HG03342 (cell line): ENCODE data around the gene SNX33.
"Not testable (repeated sequence)": the region's sequence is repeated elsewhere in the genome, so short reads cannot be mapped to it uniquely, and the experiment has no call there.

Source experiments
- ATAC-seq: cut with Tn5 transposase; IDR thresholded peaks from one replicate; pipeline ENCODE4 v1.9.1; 2021; ENCODE audit warnings: mild to moderate bottlenecking, moderate library complexity; ENCODE audit not compliant: unreplicated experiment

The SNX33 gene, protein sequence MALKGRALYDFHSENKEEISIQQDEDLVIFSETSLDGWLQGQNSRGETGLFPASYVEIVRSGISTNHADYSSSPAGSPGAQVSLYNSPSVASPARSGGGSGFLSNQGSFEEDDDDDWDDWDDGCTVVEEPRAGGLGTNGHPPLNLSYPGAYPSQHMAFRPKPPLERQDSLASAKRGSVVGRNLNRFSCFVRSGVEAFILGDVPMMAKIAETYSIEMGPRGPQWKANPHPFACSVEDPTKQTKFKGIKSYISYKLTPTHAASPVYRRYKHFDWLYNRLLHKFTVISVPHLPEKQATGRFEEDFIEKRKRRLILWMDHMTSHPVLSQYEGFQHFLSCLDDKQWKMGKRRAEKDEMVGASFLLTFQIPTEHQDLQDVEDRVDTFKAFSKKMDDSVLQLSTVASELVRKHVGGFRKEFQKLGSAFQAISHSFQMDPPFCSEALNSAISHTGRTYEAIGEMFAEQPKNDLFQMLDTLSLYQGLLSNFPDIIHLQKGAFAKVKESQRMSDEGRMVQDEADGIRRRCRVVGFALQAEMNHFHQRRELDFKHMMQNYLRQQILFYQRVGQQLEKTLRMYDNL

DNA sequence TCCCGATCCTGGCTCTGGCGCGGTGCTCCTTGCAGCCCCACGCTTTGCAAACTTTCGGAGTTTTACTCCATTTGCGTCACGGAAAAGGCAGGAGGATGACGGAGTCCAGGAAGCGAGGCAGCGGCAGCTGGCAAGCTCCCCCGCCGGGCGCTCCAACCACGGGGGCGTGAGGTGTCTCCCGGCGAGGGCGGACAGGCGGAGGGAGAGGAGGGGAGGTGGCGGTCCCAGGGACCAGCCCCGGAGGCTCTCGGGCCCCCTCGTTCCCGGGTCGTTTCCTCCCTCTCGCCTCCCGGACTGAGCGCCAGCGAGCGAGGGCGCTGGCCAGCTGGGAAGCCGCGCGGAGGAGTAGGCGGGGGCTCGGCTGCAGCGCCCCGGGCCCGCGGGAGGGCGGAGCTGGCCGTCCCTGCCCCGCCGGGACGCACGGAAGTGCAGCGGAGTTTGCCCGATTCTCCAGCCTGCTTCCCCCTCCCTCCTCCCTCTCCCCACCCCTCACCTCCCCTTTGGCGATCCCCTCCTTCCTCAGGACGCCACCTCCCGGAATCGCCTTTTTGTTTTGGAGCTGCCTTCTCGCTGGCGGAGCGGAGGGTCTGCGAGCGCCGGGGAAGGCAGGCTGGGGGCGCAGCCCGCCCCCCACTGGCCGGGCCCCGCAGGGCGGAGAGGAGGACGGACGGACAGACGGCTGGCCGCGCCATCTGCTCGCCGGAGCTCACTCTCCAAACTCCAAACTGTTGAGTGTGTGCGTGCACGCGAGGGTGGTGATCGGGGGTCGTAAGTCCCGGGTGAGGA lies at the start of gene SNX33:
SNX33 (plus strand) TSS at position 543 of the 786 bp plus-strand sequence. CDS start 1,191 bp downstream, outside the sequence.
- ATAC-seq, result no peak

DNA sequence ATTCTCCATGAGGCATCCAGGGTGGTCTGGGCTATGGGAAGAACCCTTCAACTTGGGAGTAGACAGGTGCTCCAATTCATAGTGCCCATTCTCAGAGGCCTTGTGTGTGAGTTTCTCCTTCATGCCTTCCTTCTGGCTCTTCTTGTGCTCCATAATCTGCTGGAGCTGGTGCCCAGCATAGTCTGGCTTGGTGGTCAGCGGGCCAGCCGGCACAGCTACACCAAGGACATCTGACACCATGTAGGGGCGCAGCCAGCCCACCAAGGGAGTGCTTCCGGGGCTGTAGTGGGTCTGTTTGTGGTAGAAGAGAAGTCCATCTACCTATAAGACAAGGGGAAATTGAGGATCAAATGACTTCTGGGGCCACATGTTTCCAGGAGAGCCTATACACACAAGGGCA lies 49.4 kb upstream of the SNX33 start:
- no peak for ATAC-seq

DNA sequence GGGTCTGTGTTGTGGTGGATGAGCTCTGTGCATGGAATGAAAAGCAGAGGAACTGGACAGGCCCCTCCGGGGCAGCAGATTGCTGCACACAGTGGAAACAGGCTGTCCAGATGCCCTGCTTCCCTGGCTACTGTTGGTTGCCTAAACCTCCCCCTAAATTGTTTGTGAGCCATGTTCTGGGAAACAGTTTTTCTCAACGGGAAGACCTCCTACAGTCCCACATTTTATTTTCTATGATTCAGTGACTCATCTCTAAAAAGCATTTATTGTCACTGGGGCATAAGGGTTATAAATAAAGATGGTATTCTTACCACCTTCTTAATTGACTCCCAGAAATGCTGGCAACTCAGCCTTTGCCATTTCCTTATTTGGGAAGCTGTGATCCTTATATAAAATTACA lies 48.3 kb upstream of the SNX33 start:
- ATAC-seq, result no peak

DNA sequence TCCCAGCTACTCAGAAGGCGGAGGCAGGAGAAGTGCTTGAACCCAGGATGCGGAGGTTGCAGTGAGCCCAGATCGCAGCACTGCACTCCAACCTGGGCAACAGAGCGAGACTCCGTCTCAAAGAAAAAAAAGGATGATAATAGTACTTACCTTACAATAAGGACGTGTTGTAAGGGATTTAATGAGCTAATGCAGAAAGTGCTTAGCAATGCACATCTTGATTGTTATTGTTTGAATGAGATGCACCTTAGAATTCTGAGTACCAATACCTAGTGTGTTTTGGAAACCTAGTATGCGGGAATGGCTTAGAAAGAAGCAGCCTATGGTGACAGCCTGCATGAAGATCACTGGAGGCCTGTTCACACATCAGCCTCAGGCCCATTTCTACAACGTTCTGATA lies 41.7 kb upstream of the SNX33 start:
- ATAC-seq, result no peak

DNA sequence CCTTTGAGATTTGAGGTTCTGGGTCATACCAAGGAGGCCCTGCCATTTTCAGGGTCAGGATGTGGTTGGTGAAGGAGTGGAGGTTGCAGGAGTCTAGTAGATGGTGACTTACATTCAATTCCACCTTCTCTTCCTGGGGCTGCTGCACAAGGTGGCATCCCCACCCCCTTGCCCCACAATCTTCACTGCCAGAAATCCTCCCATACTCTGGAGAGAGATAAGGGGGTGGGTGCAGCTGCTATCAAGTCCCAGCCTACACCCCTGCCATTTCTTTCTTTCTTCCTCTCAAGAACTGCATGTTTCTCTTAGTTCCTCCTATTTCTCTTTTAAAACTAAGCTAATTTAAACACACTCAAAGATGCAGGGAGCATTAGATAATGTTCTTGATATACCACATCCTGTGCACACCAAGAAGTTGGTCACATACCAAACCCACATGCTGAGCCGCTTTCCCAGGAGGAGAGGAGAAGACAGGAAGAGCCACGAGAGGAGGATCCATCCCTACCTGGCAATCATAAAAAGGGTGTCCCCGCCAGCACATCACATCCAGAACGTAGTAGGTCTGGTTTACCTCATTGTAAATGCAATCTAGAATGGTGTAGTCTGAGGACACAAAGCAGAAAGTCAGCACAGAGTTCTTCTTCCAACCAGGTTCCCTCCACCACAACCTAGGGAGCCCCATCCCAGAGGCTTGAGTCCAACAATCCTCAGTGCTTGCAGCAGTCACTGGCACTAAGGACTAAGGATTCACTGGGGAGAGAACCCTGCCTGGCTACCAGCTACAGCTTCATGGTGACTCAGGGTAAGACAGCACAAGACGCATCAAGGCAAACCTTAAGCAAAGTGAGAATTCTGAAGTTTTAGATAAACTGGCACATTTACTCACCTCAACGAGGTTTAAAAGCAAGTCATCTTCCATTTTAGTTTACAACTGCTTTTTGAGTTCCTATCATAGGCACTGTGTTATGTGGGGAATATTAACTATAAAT lies 40.7 kb upstream of the SNX33 start:
- ATAC-seq, result no peak

DNA sequence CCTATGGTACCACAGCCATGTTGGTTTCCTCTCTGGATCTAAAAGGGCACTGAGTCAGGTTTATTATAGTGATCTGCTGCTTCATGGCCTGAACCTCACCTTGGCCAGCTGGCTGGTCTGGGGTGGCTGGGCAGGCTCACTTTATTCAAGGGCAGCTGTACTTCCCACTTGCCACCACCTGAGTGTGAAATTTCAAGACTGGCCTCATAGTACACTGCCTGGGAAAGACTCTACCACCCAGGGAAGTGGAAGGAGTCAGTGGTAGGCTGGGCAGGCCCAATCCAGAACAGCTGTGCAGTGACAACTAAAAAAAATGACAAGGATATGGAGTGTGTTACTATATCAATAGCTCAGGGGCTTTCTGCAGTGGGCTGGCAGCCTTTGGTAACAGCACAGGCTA lies 30.9 kb upstream of the SNX33 start:
- ATAC-seq, result no peak

DNA sequence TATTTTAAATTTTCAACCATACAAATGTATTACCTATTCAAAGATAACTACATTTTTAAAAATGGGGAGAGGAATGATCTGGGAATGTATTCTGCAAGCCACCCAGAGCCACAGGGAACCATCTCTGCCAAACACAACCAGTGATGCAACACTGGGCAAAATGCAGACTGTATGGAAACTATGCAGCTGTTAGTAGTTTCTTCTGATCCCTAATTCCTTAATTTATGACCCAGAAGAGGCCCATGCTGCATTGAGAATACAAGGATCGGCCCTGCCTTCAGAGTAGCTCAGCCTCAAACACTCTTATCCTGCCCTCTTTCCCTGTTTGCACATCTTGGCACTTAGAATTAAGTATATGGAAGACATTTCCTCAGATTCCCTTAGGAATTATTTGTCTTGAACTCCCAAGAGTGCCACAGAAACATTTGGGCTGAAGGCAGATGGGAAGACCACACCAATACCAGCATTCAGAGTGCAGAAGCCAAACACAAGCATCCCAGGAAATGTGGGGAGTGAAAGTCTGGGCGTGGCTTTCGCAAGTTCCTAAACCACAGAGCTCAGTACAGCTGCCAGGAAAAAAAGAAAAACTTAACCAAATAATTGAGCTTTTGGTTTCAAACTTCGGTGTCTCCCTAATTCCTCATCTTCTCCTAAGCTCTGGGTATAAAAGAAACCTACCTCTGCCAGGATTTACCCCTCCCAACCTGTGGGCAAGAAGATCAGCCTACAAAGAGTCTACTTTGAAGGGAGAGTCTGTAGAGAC lies 27.5 kb upstream of the SNX33 start:
- no peak for ATAC-seq

DNA sequence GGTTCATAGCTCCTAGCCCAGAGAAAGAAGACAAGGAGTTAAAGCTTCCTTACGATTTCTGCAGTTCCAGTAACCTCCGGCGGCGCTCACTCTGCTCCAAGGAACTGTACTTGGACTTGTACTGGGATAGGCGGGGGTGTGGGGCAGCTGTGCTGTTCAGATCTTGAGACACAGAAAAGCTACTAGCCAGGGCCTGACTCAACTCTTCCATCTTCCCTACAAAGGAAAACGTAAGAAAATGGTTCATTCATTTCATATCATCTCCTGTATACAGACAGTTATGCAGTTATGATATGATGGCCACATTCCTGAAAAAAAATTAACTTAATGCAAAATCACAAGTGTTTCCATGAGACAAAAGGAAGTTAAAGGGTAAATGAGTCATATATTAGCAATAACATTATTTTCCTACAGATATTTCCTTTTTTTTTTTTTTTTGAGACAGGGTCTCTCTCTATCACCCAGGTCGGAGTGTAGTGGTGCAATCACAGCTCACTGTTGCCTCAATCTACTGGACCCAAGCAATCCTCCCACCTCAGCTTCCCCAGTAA lies 26.8 kb upstream of the SNX33 start:
- no peak for ATAC-seq

DNA sequence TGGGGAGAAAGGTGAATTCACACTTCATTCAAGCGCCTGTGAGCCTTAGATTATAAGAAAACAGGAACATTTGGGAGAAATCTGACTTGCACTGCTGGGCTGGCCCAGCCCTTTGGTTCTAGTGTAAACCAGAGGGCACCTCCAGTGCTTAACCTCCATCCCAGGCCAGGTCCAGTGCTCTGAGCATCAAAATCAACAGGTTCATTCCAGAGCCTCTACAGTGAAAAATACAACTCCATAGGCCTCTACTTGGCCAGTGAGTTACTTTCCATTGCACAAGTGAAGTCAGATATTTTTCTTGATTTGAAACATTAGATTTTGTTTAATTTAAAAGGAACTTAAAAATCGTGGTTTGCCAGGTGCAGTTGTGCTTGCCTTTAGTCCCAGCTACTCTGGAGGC lies 25.2 kb upstream of the SNX33 start:
- no peak for ATAC-seq

DNA sequence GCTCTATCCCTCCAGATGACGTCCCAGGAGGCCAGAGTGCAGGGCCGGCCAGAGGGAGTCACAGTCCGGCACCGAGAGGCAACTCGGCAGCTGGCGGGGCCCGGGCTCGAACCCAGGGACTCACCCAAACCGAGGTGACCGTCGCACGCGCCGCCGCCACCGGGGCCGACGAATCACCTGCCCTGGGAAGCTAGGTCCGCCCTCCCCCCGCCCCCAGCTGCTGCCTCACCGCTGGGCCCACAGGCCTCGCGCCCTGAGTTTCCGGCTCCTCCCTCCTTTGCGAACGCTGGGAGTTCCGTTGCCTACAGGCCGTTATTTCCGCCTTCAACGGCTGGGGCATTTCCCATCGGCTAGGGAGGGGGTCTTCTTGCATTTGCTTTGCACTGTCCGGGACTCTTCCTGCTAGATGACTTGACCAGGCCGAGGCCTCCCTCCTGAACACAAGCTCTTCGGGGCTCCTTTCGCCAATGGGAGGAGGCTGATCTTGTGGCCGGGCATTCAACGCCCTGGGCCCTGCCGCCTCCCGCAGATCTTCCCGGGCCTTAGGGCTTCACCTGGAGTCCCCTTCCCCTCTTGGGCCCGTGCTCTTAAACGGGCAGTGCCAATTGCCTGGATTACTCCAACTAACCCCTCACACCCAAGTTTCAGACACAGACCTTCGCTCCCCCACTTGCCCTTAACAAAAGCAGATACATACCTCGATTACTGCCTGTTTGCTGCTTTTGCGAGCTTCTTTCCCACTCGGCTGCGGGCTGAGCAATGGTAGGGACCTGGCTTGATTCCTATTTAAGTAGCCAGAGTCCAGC lies 22.0 kb upstream of the SNX33 start, which contains the start of gene SNUPN:
SNUPN (minus strand) TSS at position 184 of the 806 bp plus-strand sequence. CDS start 4,674 bp downstream, outside the sequence.
- peak; percentile 72 for ATAC-seq

DNA sequence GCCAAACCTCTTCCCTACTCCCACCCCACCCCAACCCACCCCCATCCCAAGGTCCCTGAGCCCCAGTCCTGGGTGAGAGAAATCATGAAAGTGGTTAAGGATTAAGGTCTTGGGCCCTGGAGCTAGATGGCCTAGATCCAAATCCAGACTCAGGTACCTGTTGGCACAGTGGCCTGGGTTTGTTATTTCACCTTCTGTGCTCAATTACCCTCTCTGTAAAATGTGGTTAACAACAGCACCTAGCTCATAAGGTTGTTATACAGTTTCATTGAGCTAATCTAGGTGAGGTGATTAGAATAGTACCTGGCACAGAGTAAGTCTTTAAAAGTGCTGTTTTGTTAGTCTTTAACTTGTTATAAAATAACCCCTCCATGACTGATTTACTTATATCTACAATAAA lies 15.8 kb upstream of the SNX33 start:
- no peak for ATAC-seq

DNA sequence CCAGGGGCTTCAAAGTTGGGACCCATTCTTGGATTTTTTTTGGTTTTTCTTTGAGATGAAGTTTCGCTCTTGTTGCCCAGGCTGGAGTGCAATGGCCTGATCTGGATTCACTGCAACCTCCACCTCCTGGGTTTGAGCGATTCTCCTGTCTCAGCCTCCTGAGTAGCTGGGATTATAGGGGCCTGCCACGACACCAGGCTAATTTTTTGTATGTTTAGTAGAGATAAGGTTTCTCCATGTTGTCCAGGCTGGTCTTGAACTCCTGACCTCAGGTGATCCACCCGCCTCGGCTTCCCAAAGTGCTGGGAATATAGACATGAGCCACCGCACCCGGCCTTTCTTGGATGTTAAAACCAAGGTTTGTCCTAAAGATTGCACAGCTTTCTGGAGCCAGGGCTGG lies 13.8 kb upstream of the SNX33 start:
- ATAC-seq, result not testable (repeated sequence)

DNA sequence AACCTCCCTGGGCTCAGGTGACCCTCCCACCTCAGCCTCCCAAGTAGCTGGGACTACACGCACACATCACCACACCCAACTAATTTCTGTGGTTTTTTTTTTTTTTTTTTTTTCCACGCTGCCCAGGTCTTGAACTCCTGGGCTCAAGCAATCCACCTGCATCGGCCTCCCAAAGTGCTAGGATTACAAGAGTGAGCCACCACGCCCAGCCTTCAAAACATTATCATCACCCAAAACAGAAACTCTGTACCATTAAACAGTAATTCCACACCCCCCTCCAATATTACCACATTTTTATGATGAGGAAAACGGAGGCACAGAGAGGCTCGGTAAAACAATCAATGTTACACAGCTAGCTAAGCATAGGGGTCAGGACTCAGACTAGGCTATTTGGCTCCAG lies 11.7 kb upstream of the SNX33 start:
- ATAC-seq, result no peak

DNA sequence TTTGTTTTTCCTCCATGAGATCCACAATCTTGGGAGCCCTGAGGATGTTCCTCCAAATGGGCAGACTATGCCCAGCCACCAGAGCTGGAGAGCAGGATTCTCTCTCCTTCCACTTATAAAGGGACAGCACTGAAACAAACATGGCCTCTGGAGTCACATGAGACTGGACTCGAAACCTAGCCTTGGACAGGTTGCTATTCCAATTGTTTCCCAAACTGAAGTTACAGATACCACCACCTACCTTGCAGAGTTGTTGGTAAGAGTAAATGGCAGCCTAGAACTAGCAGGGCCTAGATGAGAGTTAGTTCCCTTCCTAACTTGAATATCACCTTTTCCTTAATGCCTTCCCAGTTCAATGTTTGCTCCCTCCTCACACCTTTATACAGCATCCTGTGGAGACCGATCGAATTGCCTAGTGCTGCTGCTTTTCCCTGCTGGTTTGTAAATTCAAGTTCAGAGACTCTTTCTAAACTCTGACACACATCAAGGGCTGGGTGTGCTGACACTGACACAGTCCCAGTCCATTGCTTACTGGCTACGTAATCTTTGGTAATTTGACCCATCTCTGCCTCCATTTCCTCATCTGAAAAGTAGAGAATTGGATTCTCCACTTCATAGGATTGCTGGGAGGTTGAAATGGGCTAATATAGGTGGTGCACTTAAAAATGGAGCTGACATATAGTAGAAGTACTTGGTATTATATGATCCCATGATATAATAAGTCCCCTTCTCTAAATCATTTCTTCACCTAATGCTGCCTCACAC lies 10.3 kb upstream of the SNX33 start:
- no peak for ATAC-seq

DNA sequence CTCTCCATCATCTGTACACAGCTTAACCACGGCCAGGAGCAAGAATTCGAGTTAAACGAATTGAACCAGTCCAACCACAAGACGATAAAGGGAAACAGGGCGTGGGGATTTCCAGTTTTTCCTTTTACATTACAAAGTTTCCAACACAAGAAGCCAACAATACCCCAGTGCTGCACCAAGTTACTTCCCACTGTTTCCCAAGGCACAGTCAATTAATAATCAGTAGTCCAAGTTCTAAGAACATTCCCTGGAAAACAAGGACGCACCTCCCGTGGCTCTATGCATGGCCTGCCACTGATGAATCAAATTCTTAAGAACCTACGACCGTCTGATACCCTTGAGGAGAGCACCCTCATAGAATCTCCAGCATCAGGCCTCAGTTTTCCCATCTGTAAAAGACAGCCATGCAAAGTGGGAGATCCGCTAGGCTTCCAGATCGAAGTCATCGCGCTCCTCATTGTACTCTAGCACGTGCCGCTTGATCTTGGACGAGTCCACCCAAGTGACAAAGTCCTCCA lies 8.5 kb upstream of the SNX33 start:
- ATAC-seq, result no peak

DNA sequence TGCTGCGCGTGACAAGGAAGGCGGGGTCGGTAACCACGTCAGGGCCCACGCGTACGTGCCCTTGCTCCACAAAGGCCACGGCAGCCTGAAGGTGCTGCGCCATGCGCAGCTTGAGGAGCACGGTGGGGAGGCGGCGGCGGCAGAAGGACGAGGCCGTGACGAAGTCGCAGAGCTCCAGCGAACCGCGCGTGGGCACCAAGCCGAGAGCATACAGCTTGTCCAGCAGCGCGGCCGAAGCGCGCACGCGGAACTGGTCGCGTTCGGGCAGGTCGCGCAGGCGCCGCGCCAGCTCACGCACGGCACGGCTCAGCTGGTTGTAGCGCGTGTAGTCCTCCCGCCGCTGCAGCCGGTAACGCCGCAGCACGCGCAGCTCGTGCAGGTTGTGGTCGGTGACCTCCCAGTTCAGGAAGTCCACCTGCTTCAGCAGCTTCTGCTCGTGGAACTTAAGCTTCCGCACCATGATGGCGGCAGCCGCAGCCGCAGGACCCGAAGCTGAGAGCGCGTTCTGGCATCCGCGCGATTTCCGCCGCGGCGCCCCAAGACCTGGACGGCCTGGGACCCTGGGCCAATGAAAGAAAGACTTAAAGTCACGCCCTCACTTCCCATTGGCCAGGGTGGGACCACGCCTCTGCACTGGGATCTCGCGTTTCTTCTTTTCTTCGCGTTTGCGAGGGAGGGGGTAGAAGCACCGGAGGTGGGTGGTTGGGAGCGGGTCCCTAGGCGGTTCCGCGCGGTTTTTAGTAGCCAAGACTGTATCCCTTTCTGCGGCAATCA lies 7.8 kb upstream of the SNX33 start, which contains the start of gene IMP3:
IMP3 (minus strand) TSS at position 516 of the 774 bp plus-strand sequence; CDS start at position 460, 56 bp downstream.
- ATAC-seq, result peak; percentile 90
